Measurements from ENCODE around the gene METRNL.
"Not testable (repeated sequence)": the region's sequence is repeated elsewhere in the genome, so short reads cannot be mapped to it uniquely, and the experiment has no call there.

METRNL gene

DNA sequence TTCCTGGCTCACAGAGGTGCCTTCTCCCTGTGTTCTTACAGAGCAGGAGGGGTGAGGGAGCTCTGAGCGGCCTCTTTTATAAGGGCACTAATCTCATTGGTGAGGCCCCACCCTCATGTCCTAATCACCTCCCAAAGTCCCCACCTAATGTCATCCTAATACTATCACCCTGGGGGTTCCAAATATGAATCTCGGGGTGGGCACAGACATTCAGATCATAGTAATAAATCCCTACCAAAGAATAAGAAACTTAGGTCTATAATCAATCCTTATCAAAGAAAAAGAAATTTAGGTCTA lies 32.3 kb upstream of the METRNL start:
- H3K9me3 ChIP-seq (replicated peaks; ENCODE audit: insufficient read depth, low read length): no peaks in the 10 kb centered on the region; the same call in 1 of the 2 replicates
- H3K79me2 ChIP-seq (ENCODE audit: low read length): no peaks in the 10 kb centered on the region
- H3K4me2 ChIP-seq (ENCODE audit: low read depth, low read length): no peak overlapping the region
- TF ChIP-seq, protein P1, sequence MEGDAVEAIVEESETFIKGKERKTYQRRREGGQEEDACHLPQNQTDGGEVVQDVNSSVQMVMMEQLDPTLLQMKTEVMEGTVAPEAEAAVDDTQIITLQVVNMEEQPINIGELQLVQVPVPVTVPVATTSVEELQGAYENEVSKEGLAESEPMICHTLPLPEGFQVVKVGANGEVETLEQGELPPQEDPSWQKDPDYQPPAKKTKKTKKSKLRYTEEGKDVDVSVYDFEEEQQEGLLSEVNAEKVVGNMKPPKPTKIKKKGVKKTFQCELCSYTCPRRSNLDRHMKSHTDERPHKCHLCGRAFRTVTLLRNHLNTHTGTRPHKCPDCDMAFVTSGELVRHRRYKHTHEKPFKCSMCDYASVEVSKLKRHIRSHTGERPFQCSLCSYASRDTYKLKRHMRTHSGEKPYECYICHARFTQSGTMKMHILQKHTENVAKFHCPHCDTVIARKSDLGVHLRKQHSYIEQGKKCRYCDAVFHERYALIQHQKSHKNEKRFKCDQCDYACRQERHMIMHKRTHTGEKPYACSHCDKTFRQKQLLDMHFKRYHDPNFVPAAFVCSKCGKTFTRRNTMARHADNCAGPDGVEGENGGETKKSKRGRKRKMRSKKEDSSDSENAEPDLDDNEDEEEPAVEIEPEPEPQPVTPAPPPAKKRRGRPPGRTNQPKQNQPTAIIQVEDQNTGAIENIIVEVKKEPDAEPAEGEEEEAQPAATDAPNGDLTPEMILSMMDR (IDR thresholded peaks at IDR 0.05; ENCODE audit: low read length): no peak
- no peak for TF ChIP-seq EZH2phosphoT487 (IDR thresholded peaks at IDR 0.05; ENCODE audit: low read length)
- TF ChIP-seq EZH2 (optimal IDR thresholded peaks at IDR 0.05; ENCODE audit: low read depth, low read length): no peak
- DNase-seq: no peak
- H3K4me3 ChIP-seq (ENCODE audit: low read length): no peak overlapping the region
- H4K20me1 ChIP-seq (ENCODE audit: insufficient read depth, low read length): no peaks in the 10 kb centered on the region
- H3K9me2 ChIP-seq (replicated peaks; ENCODE audit: insufficient read depth, low read length): no peaks in the 10 kb centered on the region
- no peaks in the 10 kb centered on the region for H3K4me1 ChIP-seq (ENCODE audit: low read length)
- H3F3A ChIP-seq (ENCODE audit: insufficient read depth, low read length): no peaks in the 10 kb centered on the region; the same call in 1 of the 2 replicates
- H3K27me3 ChIP-seq (replicated peaks; ENCODE audit: insufficient read depth, low read length): peaks cover 57% of the 10 kb centered on the region
- no peak overlapping the region for H3K9ac ChIP-seq (ENCODE audit: low read length)
- no peaks in the 10 kb centered on the region for H3K36me3 ChIP-seq (replicated peaks; ENCODE audit: insufficient read depth, low read length)
- no peak overlapping the region for H2AFZ ChIP-seq (ENCODE audit: low read length)
- H3K27ac ChIP-seq (ENCODE audit: low read length): no peak overlapping the region

DNA sequence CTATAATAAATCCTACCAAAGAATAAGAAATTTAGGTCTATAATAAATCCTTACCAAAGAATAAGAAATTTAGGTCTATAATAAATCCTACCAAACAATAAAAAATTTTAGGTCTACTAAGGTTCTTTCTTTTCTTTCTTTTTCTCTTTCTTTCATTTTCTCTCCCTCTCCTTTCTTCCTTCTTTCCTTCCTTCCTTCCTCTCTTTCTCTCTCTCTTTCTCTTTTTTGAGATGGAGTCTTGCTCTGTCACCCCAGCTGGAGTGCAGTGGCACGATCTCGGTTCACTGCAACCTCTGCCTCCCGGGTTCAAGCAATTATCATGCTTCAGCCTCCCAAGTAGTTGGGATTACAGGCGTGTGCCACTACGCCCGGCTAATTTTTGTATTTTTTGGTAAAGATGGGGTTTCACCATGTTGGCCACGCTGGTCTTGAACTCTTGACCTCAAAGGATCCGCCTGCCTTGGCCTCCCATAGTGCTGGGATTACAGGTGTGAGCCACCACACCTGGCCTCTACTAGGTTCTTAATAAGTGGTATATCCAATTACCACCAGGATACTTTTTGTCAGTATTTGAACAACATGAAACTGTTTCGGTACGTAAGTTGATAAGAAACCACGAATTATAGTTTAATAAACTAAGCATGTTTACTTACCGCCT lies 31.5 kb upstream of the METRNL start:
- peak overlapping the region; percentile 5; the same call in 1 of the 2 replicates for H3K4me2 ChIP-seq (ENCODE audit: low read depth, low read length)
- not testable (repeated sequence) for H3K9ac ChIP-seq (ENCODE audit: low read length); H3F3A ChIP-seq (ENCODE audit: insufficient read depth, low read length); H2AFZ ChIP-seq (ENCODE audit: low read length); H3K4me1 ChIP-seq (ENCODE audit: low read length); H3K36me3 ChIP-seq (replicated peaks; ENCODE audit: insufficient read depth, low read length); H3K79me2 ChIP-seq (ENCODE audit: low read length); H3K4me3 ChIP-seq (ENCODE audit: low read length); H3K9me2 ChIP-seq (replicated peaks; ENCODE audit: insufficient read depth, low read length); H3K9me3 ChIP-seq (replicated peaks; ENCODE audit: insufficient read depth, low read length); H3K27ac ChIP-seq (ENCODE audit: low read length); DNase-seq; H4K20me1 ChIP-seq (ENCODE audit: insufficient read depth, low read length)
- peaks cover 49% of the 10 kb centered on the region for H3K27me3 ChIP-seq (replicated peaks; ENCODE audit: insufficient read depth, low read length)

DNA sequence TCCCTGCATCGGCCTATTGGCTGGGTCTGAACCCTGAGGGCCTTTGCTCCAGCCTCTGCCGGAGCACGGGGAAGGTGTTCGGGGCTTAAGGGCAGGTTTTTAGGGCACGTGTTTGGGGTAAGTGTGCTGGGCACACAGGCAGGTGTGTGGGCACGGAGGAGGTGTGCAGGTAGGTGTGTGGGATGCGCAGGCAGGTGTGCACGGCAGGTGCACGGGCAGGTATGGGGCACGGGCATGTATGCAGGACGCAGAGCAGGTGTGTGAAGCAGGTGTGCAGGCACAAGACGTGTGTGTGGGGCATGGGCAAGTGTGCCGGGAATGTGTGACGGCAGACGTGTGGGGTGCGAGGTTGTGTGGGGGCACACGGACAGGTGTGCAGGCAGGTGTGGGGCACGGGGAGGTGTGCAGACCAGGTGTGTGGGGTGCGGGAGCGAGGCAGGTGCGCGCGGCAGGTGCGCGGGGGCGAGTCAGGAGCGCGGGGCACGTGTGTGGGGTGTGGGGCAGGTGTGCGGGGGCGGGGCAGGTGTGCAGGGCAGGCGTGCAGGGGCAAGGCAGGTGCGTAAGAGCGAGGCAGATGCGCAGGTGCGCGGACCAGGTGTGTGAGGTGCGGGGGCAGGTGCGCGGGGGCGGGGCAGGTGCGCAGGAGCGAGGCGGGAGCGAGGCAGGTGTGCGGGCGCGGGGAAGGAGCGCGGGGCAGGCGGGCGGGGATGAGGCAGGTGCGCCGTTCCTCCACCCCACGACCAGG lies 28.6 kb upstream of the METRNL start:
- Histone ChIP-seq H3F3A (ENCODE audit: insufficient read depth, low read length) (no peaks in the 10 kb centered on the region; the same call in 1 of the 2 replicates), H3K27ac (ENCODE audit: low read length) (peak overlapping the region; percentile 75; the same call in 1 of the 2 replicates), H3K4me2 (ENCODE audit: low read depth, low read length) (peak overlapping the region; percentile 43), H3K9me3 (replicated peaks; ENCODE audit: insufficient read depth, low read length) (no peaks in the 10 kb centered on the region), H3K4me3 (ENCODE audit: low read length) (peak overlapping the region; percentile 60), H2AFZ (ENCODE audit: low read length) (0 out of 2 replicates have a peak overlapping the region, but pooled peaks have one; percentile 15), H3K79me2 (ENCODE audit: low read length) (no peaks in the 10 kb centered on the region), H4K20me1 (ENCODE audit: insufficient read depth, low read length) (no peaks in the 10 kb centered on the region), H3K9ac (ENCODE audit: low read length) (peak overlapping the region; percentile 63; the same call in 1 of the 2 replicates), H3K36me3 (replicated peaks; ENCODE audit: insufficient read depth, low read length) (no peaks in the 10 kb centered on the region), H3K27me3 (replicated peaks; ENCODE audit: insufficient read depth, low read length) (peaks cover 44% of the 10 kb centered on the region), H3K9me2 (replicated peaks; ENCODE audit: insufficient read depth, low read length) (no peaks in the 10 kb centered on the region), H3K4me1 (ENCODE audit: low read length) (no peaks in the 10 kb centered on the region)
- TF ChIP-seq EZH2phosphoT487 (IDR thresholded peaks at IDR 0.05; ENCODE audit: low read length) (no peak), EZH2 (optimal IDR thresholded peaks at IDR 0.05; ENCODE audit: low read depth, low read length) (no peak)
- TF ChIP-seq, protein P1 (IDR thresholded peaks at IDR 0.05; ENCODE audit: low read length): no peak
- DNase-seq: peak; percentile 35

All from MM.1S (cell line).